K562 (cell line): ENCODE data around the gene CHKB.

Source experiments
- BRF1 ChIP-seq: IDR thresholded peaks from 3 replicates; pipeline ENCODE4 v1.6.1; 2011; ENCODE audit warnings: borderline replicate concordance, mild to moderate bottlenecking; ENCODE audit not compliant: insufficient read length; ENCODE audit errors: extremely low read depth
- CTCF ChIP-seq, 3 experiments: IDR thresholded peaks in 2 of 3; conservative IDR thresholded peaks in 1 of 3; 2 replicates each; pipeline ENCODE4 v1.5.1; 2011 to 2012; ENCODE audit warnings: low read length in 3 of 3, mild to moderate bottlenecking in 3 of 3, control low read depth in 2 of 3, improper control_type of control experiment in 1 of 3, inconsistent platforms in 1 of 3, low read depth in 1 of 3, mixed read lengths in 1 of 3, moderate library complexity in 1 of 3; ENCODE audit not compliant: insufficient read depth in 2 of 3
- MLX ChIP-seq, 2 experiments: fragments of 450-650 bp in 1 of 2; sonication (generic) in 1 of 2; formaldehyde crosslinking; conservative IDR thresholded peaks; 2 replicates each; pipeline versions ENCODE4 v1.4.0 to v1.8.1; 2020 to 2022; ENCODE audit warnings: mild to moderate bottlenecking in 1 of 2, missing genetic modification reagents in 1 of 2
- POLR2B ChIP-seq: fragments of 450-650 bp; IDR thresholded peaks from 2 replicates; pipeline ENCODE4 v1.6.1; 2018; ENCODE audit warnings: low read depth; ENCODE audit not compliant: partially characterized antibody
- STAT5B ChIP-seq: fragments of 250-450 bp; sonication (Bioruptor Pico); IDR thresholded peaks from 2 replicates; pipeline ENCODE4 v1.8.0; 2021; ENCODE audit warnings: mild to moderate bottlenecking, inconsistent platforms
- ZNF24 ChIP-seq: fragments of 450-650 bp; IDR thresholded peaks from 2 replicates; pipeline ENCODE4 v1.6.1; 2016
- ZNF551 ChIP-seq: fragments of 250-450 bp; sonication (Bioruptor Pico); IDR thresholded peaks from 2 replicates; pipeline ENCODE4 v1.5.0; 2021; ENCODE audit warnings: mild to moderate bottlenecking, moderate library complexity

- TF ChIP-seq POLR2B = no peak
- TF ChIP-seq STAT5B = no peak
- no peak for TF ChIP-seq CTCF (IDR thresholded peaks at IDR 0.05 in 2 of 3, conservative IDR thresholded peaks at IDR 0.05 in 1 of 3; ENCODE audit: insufficient read depth in 2 of 3, low read depth in 1 of 3, low read length in 3 of 3)
- no peak for TF ChIP-seq MLX (CRISPR knock-in tag; conservative IDR thresholded peaks at IDR 0.05)
- TF ChIP-seq BRF1 = no peak
- TF ChIP-seq ZNF551 (CRISPR knock-in tag) = no peak
- TF ChIP-seq ZNF24 = no peak
Measured at GRCh38 chr22:50531546-50531961, 51.1 kb downstream of the CHKB start.
